Right cardiac atrium (tissue), 5 donors: ENCODE results near the gene LCE7A. TPM values are rescaled to one million over a fixed set of nuclear protein-coding genes. Genes with fewer than 3 reads are reported as not detected.

Experiments
- ATAC-seq, 2 donors: fragments of 200-7000 bp; cut with Tn5 transposase; one replicate each; pipeline versions ENCODE4 v1.8.0 to v1.9.1; 2020; ENCODE audit warnings: moderate library complexity in 2 of 2, mild to moderate bottlenecking in 1 of 2
- DNase-seq, 3 donors: peaks; one replicate each; pipeline ENCODE4 v3.0.0-alpha.2; 2020
- H3K27ac ChIP-seq: one replicate; pipeline ENCODE4 v1.5.1; 2013; ENCODE audit warnings: mild to moderate bottlenecking, low read length, control low read depth, moderate library complexity
- H3K27me3 ChIP-seq: one replicate; pipeline ENCODE4 v1.6.1; 2013; ENCODE audit not compliant: control insufficient read depth, insufficient read depth
- H3K4me1 ChIP-seq: one replicate; pipeline ENCODE4 v1.6.1; 2013; ENCODE audit warnings: low read length; ENCODE audit not compliant: control insufficient read depth, insufficient read depth
- H3K4me3 ChIP-seq: one replicate; pipeline ENCODE4 v1.5.1; 2013; ENCODE audit warnings: low read length, control low read depth
- H3K9me3 ChIP-seq: one replicate; pipeline ENCODE4 v1.6.1; 2013; ENCODE audit warnings: low read length; ENCODE audit not compliant: control insufficient read depth
- WGBS: extraction: QIAGEN DNeasy Blood & Tissue Kit; methylation state at CpG from one replicate; pipeline ENCODE4 v1.1.7; 2013; 5-methylcytosine and 5-hydroxymethylcytosine counted together
- intact Hi-C, 4 donors: fragments of 100-400 bp; cut with DNase I; formaldehyde crosslinking; loops; one replicate each; pipeline versions ENCODE4 v1.11.0 to v1.14.0; 2022 to 2023
- polyA plus RNA-seq: library from polyadenylated mRNA; stranded (reverse); fragments of 200-250 nt; gene quantifications from one replicate; pipeline ENCODE4 v1.2.3, GENCODE V29; 2013
- total RNA-seq, 4 donors: library from RNA; stranded (reverse); fragmentation: NEBNext Ultra II Directional; extraction: Animal tissue kit (Norgen Biotek cat#: 25700); gene quantifications; one replicate each; pipeline ENCODE4 v1.2.1, GENCODE V29; 2021
- donor health status: healthy with polysubstance abuse.
- donor health status: DM: no; HTN: yes; CAD: no.
- donor health status: DM: no; HTN: no; CAD: no.
- donor health status: DM: no; HTN: yes; CAD: no; lungs with severe emphysema.
- donor health status: DM: yes; HTN: yes; CAD: no.

The LCE7A gene
- total and polyA plus RNA-seq, 5 donors: not detected

- Histone ChIP-seq H3K27ac (no peak overlapping the region), H3K9me3 (peaks cover 2% of the 10 kb centered on the region), H3K4me1 (no peaks in the 10 kb centered on the region), H3K27me3 (no peaks in the 10 kb centered on the region), H3K4me3 (no peak overlapping the region)
- no peak for ATAC-seq
- intact Hi-C loops: no loop called here
- 72% methylated on average over 7 of the region's 7 CpGs for WGBS
- DNase-seq: no peak
These were observed 45.1 kb downstream of the LCE7A start for GRCh38 chr1:152904688-152905440.

- Histone ChIP-seq H3K4me1 (no peaks in the 10 kb centered on the region), H3K4me3 (no peak overlapping the region), H3K27me3 (no peaks in the 10 kb centered on the region), H3K27ac (no peak overlapping the region), H3K9me3 (peaks cover 2% of the 10 kb centered on the region)
- DNase-seq (no peak), ATAC-seq (no peak)
- WGBS: 40% methylated on average over 5 of the region's 5 CpGs
- intact Hi-C loops: no loop called here
These were observed 46.3 kb downstream of the LCE7A start for GRCh38 chr1:152906023-152906565.

- Histone ChIP-seq H3K27me3 (no peaks in the 10 kb centered on the region), H3K4me3 (no peak within 1 kb of the TSS), H3K4me1 (no peaks in the 10 kb centered on the region), H3K27ac (no peak within 1 kb of the TSS), H3K9me3 (peaks cover 2% of the 10 kb centered on the region)
- ATAC-seq (no peak), DNase-seq (no peak)
- WGBS: 73% methylated on average over 4 of the region's 4 CpGs
- intact Hi-C loops: no loop called here
These were observed 48.1 kb downstream of the LCE7A start, which contains the start of gene IVL for GRCh38 chr1:152907686-152908601. TSS of gene IVL (plus strand) at chr1:152908546. CDS start at chr1:152909798, 1,252 bp downstream.

- intact Hi-C loops: no loop called here
- ATAC-seq (no peak), DNase-seq (no peak)
- H3K27ac ChIP-seq: no peak overlapping the region
- H3K4me3 ChIP-seq: no peak overlapping the region
- no peaks in the 10 kb centered on the region for H3K4me1 ChIP-seq
- no peaks in the 10 kb centered on the region for H3K9me3 ChIP-seq
- 83% methylated on average over 3 of the region's 3 CpGs for WGBS
- H3K27me3 ChIP-seq: no peaks in the 10 kb centered on the region
These were observed 49.4 kb downstream of the LCE7A start for GRCh38 chr1:152909206-152909605.

Other genes with a start within 250 kb of the LCE7A start
- gene LCE3B, start 246.2 kb upstream of the LCE7A start, total RNA-seq: not detected
- not detected for gene LCE3B, start 246.2 kb upstream of the LCE7A start, polyA plus RNA-seq
- not detected for gene LCE3A, start 236.9 kb upstream of the LCE7A start, total RNA-seq
- not detected for gene LCE3A, start 236.9 kb upstream of the LCE7A start, polyA plus RNA-seq
- not detected for gene LCE2D, start 196.6 kb upstream of the LCE7A start, total RNA-seq
- gene LCE2D, start 196.6 kb upstream of the LCE7A start, polyA plus RNA-seq: not detected
- gene LCE2C, start 184.7 kb upstream of the LCE7A start, total RNA-seq: not detected
- gene LCE2C, start 184.7 kb upstream of the LCE7A start, polyA plus RNA-seq: not detected
- not detected for gene LCE2B, start 173.9 kb upstream of the LCE7A start, total RNA-seq
- gene LCE2B, start 173.9 kb upstream of the LCE7A start, polyA plus RNA-seq: not detected
- gene LCE2A, start 161.7 kb upstream of the LCE7A start, total RNA-seq: not detected
- not detected for gene LCE2A, start 161.7 kb upstream of the LCE7A start, polyA plus RNA-seq
- gene LCE4A, start 151.8 kb upstream of the LCE7A start, total RNA-seq: not detected
- gene LCE4A, start 151.8 kb upstream of the LCE7A start, polyA plus RNA-seq: not detected
- gene KPRP, start 102.0 kb upstream of the LCE7A start, total RNA-seq: not detected
- not detected for gene KPRP, start 102.0 kb upstream of the LCE7A start, polyA plus RNA-seq
- gene LCE1F, start 84.9 kb upstream of the LCE7A start, total RNA-seq: not detected
- gene LCE1F, start 84.9 kb upstream of the LCE7A start, polyA plus RNA-seq: not detected
- gene LCE1E, start 73.7 kb upstream of the LCE7A start, total RNA-seq: not detected
- gene LCE1E, start 73.7 kb upstream of the LCE7A start, polyA plus RNA-seq: not detected
- not detected for gene LCE1D, start 63.3 kb upstream of the LCE7A start, total RNA-seq
- gene LCE1D, start 63.3 kb upstream of the LCE7A start, polyA plus RNA-seq: not detected
- not detected for gene LCE1C, start 53.3 kb upstream of the LCE7A start, total RNA-seq
- gene LCE1C, start 53.3 kb upstream of the LCE7A start, polyA plus RNA-seq: not detected
- gene LCE1B, start 48.0 kb upstream of the LCE7A start, total RNA-seq: not detected
- not detected for gene LCE1B, start 48.0 kb upstream of the LCE7A start, polyA plus RNA-seq
- not detected for gene LCE1A, start 32.5 kb upstream of the LCE7A start, total RNA-seq
- gene LCE1A, start 32.5 kb upstream of the LCE7A start, polyA plus RNA-seq: not detected
- not detected for gene LCE6A, start 17.1 kb upstream of the LCE7A start, total RNA-seq
- gene LCE6A, start 17.1 kb upstream of the LCE7A start, polyA plus RNA-seq: not detected
- not detected for gene SMCP, start 18.3 kb downstream of the LCE7A start, total RNA-seq
- not detected for gene SMCP, start 18.3 kb downstream of the LCE7A start, polyA plus RNA-seq
- gene IVL, start 48.5 kb downstream of the LCE7A start, total RNA-seq: not detected
- not detected for gene IVL, start 48.5 kb downstream of the LCE7A start, polyA plus RNA-seq
- not detected for gene SPRR5, start 87.2 kb downstream of the LCE7A start, total RNA-seq
- gene SPRR5, start 87.2 kb downstream of the LCE7A start, polyA plus RNA-seq: not detected
- not detected for gene SPRR4, start 110.7 kb downstream of the LCE7A start, total RNA-seq
- not detected for gene SPRR4, start 110.7 kb downstream of the LCE7A start, polyA plus RNA-seq
- gene SPRR1A, start 124.1 kb downstream of the LCE7A start, total RNA-seq: not detected
- gene SPRR1A, start 124.1 kb downstream of the LCE7A start, polyA plus RNA-seq: not detected
- gene SPRR3, start 141.8 kb downstream of the LCE7A start, total RNA-seq: not detected
- 0.50 TPM for gene SPRR3, start 141.8 kb downstream of the LCE7A start, polyA plus RNA-seq
- not detected for gene SPRR1B, start 171.2 kb downstream of the LCE7A start, total RNA-seq
- not detected for gene SPRR1B, start 171.2 kb downstream of the LCE7A start, polyA plus RNA-seq
- not detected for gene SPRR2D, start 181.1 kb downstream of the LCE7A start, total RNA-seq
- gene SPRR2D, start 181.1 kb downstream of the LCE7A start, polyA plus RNA-seq: not detected
- gene SPRR2A, start 197.5 kb downstream of the LCE7A start, total RNA-seq: not detected
- gene SPRR2A, start 197.5 kb downstream of the LCE7A start, polyA plus RNA-seq: 0.14 TPM
- gene SPRR2B, start 211.6 kb downstream of the LCE7A start, total RNA-seq: not detected
- gene SPRR2B, start 211.6 kb downstream of the LCE7A start, polyA plus RNA-seq: not detected
- not detected for gene SPRR2E, start 234.5 kb downstream of the LCE7A start, total RNA-seq
- gene SPRR2E, start 234.5 kb downstream of the LCE7A start, polyA plus RNA-seq: not detected